ENCODE data around the gene POLN.

- TF ChIP-seq, protein P1, sequence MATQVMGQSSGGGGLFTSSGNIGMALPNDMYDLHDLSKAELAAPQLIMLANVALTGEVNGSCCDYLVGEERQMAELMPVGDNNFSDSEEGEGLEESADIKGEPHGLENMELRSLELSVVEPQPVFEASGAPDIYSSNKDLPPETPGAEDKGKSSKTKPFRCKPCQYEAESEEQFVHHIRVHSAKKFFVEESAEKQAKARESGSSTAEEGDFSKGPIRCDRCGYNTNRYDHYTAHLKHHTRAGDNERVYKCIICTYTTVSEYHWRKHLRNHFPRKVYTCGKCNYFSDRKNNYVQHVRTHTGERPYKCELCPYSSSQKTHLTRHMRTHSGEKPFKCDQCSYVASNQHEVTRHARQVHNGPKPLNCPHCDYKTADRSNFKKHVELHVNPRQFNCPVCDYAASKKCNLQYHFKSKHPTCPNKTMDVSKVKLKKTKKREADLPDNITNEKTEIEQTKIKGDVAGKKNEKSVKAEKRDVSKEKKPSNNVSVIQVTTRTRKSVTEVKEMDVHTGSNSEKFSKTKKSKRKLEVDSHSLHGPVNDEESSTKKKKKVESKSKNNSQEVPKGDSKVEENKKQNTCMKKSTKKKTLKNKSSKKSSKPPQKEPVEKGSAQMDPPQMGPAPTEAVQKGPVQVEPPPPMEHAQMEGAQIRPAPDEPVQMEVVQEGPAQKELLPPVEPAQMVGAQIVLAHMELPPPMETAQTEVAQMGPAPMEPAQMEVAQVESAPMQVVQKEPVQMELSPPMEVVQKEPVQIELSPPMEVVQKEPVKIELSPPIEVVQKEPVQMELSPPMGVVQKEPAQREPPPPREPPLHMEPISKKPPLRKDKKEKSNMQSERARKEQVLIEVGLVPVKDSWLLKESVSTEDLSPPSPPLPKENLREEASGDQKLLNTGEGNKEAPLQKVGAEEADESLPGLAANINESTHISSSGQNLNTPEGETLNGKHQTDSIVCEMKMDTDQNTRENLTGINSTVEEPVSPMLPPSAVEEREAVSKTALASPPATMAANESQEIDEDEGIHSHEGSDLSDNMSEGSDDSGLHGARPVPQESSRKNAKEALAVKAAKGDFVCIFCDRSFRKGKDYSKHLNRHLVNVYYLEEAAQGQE (IDR thresholded peaks at IDR 0.05; ENCODE audit: insufficient read depth in 1 of 2, low read depth in 2 of 2, low read length in 2 of 2): no peak
- no peak for TF ChIP-seq SIN3A (IDR thresholded peaks at IDR 0.05; ENCODE audit: borderline replicate concordance, insufficient read depth, low read length)
- no peak for TF ChIP-seq POLR2AphosphoS5 (IDR thresholded peaks at IDR 0.05; ENCODE audit: low read depth, low read length)
Observed at GRCh38 chr4:2251073-2251794, 9.3 kb upstream of the POLN start.
